Gastroesophageal sphincter (tissue), 4 donors: ENCODE results near the gene CLEC2D. TPM values are rescaled to one million over a fixed set of nuclear protein-coding genes. Genes with fewer than 3 reads are reported as not detected.

Experiments
- ATAC-seq: fragments of 150-250 bp; one replicate; pipeline ENCODE4 v1.9.1; 2016; ENCODE audit warnings: mild to moderate bottlenecking, moderate library complexity
- H3K27ac ChIP-seq, 4 donors: fragments of 200-600 bp; sonication (generic) in 3 of 4; 1 replicate in 3 of 4; 2 replicates in 1 of 4; pipeline ENCODE4 v1.5.1; 2016 to 2019
- H3K27me3 ChIP-seq: fragments of 200-600 bp; sonication (generic); one replicate; pipeline ENCODE4 v1.5.1; 2019
- H3K36me3 ChIP-seq, 2 donors: fragments of 200-600 bp; sonication (generic); one replicate each; pipeline ENCODE4 v1.5.1; 2019; ENCODE audit warnings: control low read depth in 1 of 2
- H3K4me1 ChIP-seq, 3 donors: fragments of 200-600 bp; sonication (generic); 1 replicate in 2 of 3; 2 replicates in 1 of 3; pipeline ENCODE4 v1.5.1; 2016 to 2019; ENCODE audit warnings: control low read depth in 2 of 3
- H3K4me3 ChIP-seq, 2 donors: fragments of 200-600 bp; sonication (generic); one replicate each; pipeline ENCODE4 v1.5.1; 2019; ENCODE audit warnings: mild to moderate bottlenecking in 1 of 2, moderate library complexity in 1 of 2
- H3K9me3 ChIP-seq, 3 donors: fragments of 200-600 bp; sonication (generic); one replicate each; pipeline ENCODE4 v1.5.1; 2017 to 2019; ENCODE audit warnings: control low read depth in 2 of 3
- EP300 ChIP-seq: sonication (generic); formaldehyde crosslinking; IDR thresholded peaks from one replicate; pipeline ENCODE4 v1.6.1; 2017; ENCODE audit warnings: antibody characterized with exemption, mild to moderate bottlenecking
- POLR2A ChIP-seq, 2 donors: fragments of 450-650 bp; IDR thresholded peaks; one replicate each; pipeline ENCODE4 v1.6.1; 2017; ENCODE audit warnings: antibody characterized with exemption in 2 of 2, mild to moderate bottlenecking in 2 of 2, moderate library complexity in 1 of 2
- POLR2AphosphoS5 ChIP-seq: sonication (generic); formaldehyde crosslinking; IDR thresholded peaks from one replicate; pipeline ENCODE4 v1.6.1; 2017; ENCODE audit warnings: antibody characterized with exemption
- WGBS, 2 donors: methylation state at CpG; one replicate each; pipeline ENCODE4 v1.1.5; 2018; ENCODE audit warnings: low coverage in 1 of 2; 5-methylcytosine and 5-hydroxymethylcytosine counted together
- total RNA-seq, 4 donors: library from RNA; depleted of rRNA; stranded (reverse); fragments of >200 nt; gene quantifications; one replicate each; pipeline ENCODE4 v1.1.0, GENCODE V29; 2016
- TF ChIP-seq, protein P1 (sequence below), 4 experiments: fragments of 200-600 bp in 2 of 4; fragments of 450-650 bp in 2 of 4; sonication (generic) in 1 of 4; IDR thresholded peaks; one replicate each; pipeline ENCODE4 v1.5.1; 2017 to 2019; ENCODE audit warnings: antibody characterized with exemption in 4 of 4, mild to moderate bottlenecking in 2 of 4, moderate library complexity in 2 of 4

CLEC2D gene
- total RNA-seq, 4 donors from 2014 or later, result 2.3 to 12.9 (median 7.4) TPM

DNA sequence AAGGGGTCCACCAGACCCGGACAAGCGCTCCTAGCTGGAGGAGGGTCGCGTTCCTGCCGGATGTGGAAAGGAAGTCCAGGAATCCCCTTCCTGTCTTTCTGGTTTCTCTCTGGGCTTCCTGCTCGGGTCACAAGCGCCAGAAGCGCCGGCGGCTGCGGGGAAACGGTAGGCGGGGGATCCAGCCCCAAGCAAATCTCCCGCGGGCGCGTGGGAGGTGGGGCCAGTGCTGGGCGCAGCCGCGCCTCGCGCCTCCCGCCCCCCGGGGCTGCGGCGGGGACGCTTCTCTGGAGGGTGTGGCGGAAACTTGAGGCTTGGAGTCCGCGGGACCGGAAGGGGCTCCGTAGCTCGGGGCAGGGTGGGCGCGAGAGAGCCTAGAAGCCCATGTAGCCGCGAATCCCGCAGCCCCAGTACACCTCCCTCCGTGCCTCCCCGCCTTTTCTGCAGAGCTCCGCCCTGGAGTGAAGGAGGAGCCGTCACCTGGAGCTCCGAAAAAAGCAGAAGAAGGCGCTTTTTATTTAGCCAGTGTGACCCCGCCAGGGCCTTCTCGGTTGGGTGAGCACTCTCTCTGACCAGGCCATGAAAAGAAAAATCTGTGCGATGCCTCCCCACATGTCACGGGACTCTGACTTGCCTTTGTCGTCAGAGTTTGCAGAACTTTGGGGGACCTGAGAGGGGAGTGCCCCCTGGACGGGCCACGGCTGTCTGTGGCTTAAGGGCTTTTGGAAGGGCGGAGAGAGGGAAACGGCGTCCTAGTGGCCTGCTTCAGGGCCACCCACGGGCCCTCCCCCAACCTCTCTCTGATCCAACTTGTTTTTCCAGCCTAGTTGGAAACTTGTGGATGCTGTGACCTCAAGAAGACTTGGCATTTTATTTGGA lies 21.4 kb upstream of the CLEC2D start:
- ATAC-seq, result peak; percentile 94
- H3K4me3 ChIP-seq, result peak overlapping the region; percentile 66 to 75
- H3K27me3 ChIP-seq, result no peaks in the 10 kb centered on the region
- no peaks in the 10 kb centered on the region for H3K36me3 ChIP-seq
- TF ChIP-seq POLR2AphosphoS5, result peak; percentile 53
- TF ChIP-seq, protein P1, sequence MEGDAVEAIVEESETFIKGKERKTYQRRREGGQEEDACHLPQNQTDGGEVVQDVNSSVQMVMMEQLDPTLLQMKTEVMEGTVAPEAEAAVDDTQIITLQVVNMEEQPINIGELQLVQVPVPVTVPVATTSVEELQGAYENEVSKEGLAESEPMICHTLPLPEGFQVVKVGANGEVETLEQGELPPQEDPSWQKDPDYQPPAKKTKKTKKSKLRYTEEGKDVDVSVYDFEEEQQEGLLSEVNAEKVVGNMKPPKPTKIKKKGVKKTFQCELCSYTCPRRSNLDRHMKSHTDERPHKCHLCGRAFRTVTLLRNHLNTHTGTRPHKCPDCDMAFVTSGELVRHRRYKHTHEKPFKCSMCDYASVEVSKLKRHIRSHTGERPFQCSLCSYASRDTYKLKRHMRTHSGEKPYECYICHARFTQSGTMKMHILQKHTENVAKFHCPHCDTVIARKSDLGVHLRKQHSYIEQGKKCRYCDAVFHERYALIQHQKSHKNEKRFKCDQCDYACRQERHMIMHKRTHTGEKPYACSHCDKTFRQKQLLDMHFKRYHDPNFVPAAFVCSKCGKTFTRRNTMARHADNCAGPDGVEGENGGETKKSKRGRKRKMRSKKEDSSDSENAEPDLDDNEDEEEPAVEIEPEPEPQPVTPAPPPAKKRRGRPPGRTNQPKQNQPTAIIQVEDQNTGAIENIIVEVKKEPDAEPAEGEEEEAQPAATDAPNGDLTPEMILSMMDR (IDR thresholded peaks at IDR 0.05), result peak in 1 of 4 experiments; percentile 27
- no peak for TF ChIP-seq EP300
- TF ChIP-seq POLR2A (IDR thresholded peaks at IDR 0.05), result peak; percentile 52 to 58
- peaks cover 0 to 37% (median 8%) of the 10 kb centered on the region in 3 donors for H3K4me1 ChIP-seq
- no peaks in the 10 kb centered on the region for H3K9me3 ChIP-seq
- WGBS, 2 donors, result 0% methylated on average over 6 of the region's 55 CpGs
- H3K27ac ChIP-seq, result peak overlapping the region; percentile 37 to 86 (median 84)

DNA sequence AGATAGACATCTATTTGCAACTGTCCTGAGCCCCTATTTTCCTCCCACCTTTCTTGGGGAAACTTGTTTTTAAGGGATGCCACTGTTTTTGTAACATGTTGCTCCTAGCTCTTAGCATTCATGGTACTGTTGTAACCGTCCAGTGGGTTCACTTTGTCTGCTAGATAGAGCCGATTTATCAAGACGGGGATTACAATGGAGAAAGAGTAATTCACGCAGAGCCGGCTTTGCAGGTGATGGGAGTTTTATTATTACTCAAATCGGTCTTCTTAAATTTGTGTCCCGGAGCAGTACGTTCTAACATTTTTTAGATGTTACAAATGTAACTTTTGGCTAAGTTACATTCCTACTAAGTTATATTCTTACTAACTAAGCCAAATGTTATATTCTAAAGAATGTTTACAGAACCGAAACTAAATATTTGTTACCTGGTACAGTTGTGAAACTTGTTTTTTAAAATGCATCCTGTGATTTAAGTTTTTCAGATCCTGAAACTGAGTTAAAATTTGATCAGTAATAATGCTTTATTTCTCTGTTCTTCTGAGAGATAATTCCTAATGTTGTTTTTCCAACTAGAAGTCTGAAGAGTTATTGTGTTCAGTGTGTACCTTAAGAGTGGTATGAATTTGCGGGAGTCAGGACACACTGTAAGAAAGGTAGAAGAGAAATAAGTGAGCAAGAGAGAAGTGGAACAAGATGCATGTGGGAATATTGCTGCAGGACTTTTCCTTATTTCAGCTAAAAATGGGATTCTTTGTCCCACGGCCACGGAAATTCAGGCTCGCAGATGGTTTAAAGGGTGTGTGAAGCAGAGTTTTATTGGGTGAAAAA lies 20.6 kb upstream of the CLEC2D start:
- Histone ChIP-seq H3K9me3 (no peaks in the 10 kb centered on the region), H3K36me3 (peaks cover 0 to 6% of the 10 kb centered on the region in 2 donors), H3K4me3 (peak overlapping the region; percentile 66 to 75), H3K4me1 (peaks cover 0 to 37% (median 8%) of the 10 kb centered on the region in 3 donors), H3K27me3 (no peaks in the 10 kb centered on the region), H3K27ac (peak overlapping the region; percentile 37 to 86 (median 84))
- ATAC-seq, result no peak
- TF ChIP-seq POLR2A (IDR thresholded peaks at IDR 0.05) (no peak), POLR2AphosphoS5 (no peak)
- 11 to 24% methylated on average over 10 to 13 of the region's 13 CpGs for WGBS, 2 donors

DNA sequence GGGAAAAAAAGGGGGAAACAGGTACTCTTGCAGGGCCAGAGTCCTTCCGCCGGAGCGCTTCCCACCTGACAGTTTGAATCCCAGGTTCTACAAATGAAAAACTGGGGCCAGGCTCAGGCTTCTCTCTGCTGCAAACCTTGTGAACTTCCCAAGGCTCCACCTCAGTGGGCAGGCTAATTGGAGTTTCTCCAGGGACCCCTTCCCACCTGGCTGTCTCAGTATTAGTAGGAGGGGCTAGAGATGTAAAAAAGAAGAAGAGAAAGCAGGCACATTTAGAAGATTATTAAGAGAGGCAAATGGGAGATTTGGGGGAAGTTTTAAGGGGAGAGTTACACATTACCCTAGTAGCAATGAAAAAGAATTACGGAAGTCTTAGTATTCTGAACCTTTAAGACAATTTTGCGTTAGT lies 20.0 kb upstream of the CLEC2D start:
- Histone ChIP-seq H3K4me1 (peaks cover 0 to 37% (median 8%) of the 10 kb centered on the region in 3 donors), H3K36me3 (peaks cover 0 to 12% of the 10 kb centered on the region in 2 donors), H3K9me3 (no peaks in the 10 kb centered on the region), H3K4me3 (peak overlapping the region; percentile 66 to 75), H3K27ac (peak overlapping the region in 3 of 4 donors; percentile 84 to 86 (median 85)), H3K27me3 (no peaks in the 10 kb centered on the region)
- WGBS, 2 donors, result 52 to 58% methylated on average over 4 to 5 of the region's 5 CpGs
- TF ChIP-seq POLR2AphosphoS5, result no peak
- TF ChIP-seq EP300, result no peak
- TF ChIP-seq, protein P1 (IDR thresholded peaks at IDR 0.05), result no peak
- no peak for TF ChIP-seq POLR2A (IDR thresholded peaks at IDR 0.05)
- ATAC-seq, result no peak

DNA sequence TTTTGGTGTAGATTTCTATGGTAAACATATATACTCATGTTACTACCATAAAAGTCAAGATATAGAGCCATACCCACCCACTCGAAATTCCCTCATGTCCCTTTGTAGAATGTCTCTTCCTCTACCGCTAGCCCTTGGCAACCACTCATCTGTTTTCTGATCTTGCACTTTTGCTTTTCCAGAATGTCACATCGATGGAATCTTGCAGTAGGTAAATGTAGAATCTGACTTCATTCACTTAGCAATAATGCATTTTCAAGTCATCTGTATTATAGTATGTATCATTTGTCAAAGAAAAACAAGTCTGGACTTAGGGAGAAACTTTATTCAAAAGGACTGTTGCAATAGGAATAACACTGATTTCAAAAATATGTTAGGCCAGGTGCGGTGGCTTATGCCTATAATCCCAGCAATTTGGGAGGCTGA lies 19.3 kb upstream of the CLEC2D start:
- Histone ChIP-seq H3K27ac (peak overlapping the region in 3 of 4 donors; percentile 50 to 86 (median 85)), H3K27me3 (no peaks in the 10 kb centered on the region), H3K36me3 (peaks cover 0 to 18% of the 10 kb centered on the region in 2 donors), H3K4me1 (peaks cover 0 to 37% (median 8%) of the 10 kb centered on the region in 3 donors), H3K4me3 (peak overlapping the region; percentile 8 to 66), H3K9me3 (no peaks in the 10 kb centered on the region)
- TF ChIP-seq EP300 (no peak), POLR2AphosphoS5 (no peak), POLR2A (IDR thresholded peaks at IDR 0.05) (no peak)
- TF ChIP-seq, protein P1 (IDR thresholded peaks at IDR 0.05), result no peak
- WGBS, 2 donors, result 46 to 65% methylated on average over 4 of the region's 4 CpGs
- no peak for ATAC-seq

DNA sequence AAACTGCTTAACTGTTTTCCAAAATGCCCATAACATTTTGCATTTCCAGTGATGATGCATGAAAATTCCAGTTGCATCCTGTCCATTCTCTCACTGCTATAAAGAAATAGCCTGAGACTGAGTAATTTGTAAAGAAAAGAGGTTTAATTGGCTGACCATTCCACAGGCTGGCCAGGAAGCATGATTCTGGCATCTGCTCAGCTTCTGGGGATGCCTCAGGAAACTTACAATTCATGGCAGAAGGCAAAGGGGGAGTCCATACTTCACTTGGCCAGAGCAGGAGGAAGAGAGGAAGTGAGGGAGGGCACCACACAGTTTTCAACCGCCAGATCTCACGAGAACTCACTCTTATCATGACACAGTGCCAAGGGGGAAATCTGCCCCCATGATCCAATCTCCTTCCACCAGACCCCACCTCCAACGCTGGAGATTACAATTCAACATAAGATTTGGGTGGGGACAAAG lies 18.2 kb upstream of the CLEC2D start:
- Histone ChIP-seq H3K36me3 (peaks cover 0 to 28% of the 10 kb centered on the region in 2 donors), H3K9me3 (no peaks in the 10 kb centered on the region), H3K4me3 (no peak overlapping the region), H3K4me1 (peaks cover 0 to 37% (median 8%) of the 10 kb centered on the region in 3 donors), H3K27me3 (no peaks in the 10 kb centered on the region), H3K27ac (peak overlapping the region in 3 of 4 donors; percentile 25 to 86 (median 85))
- no peak for ATAC-seq
- TF ChIP-seq POLR2A (IDR thresholded peaks at IDR 0.05) (no peak), POLR2AphosphoS5 (no peak)
- WGBS, 2 donors, result 60 to 70% methylated on average over 1 to 3 of the region's 3 CpGs
